CD4-positive, alpha-beta T cell (primary cell): ENCODE results near the gene GLUD2. TPM values are rescaled to one million over a fixed set of nuclear protein-coding genes. Genes with fewer than 3 reads are reported as not detected.
"Not testable (repeated sequence)": the region's sequence is repeated elsewhere in the genome, so short reads cannot be mapped to it uniquely, and the experiment has no call there.

Experiments used
- ATAC-seq: fragments of 200-7000 bp; cut with Tn5 transposase; one replicate; pipeline ENCODE4 v1.10.0; 2022; ENCODE audit warnings: mild to moderate bottlenecking; ENCODE audit not compliant: poor library complexity
- CTCF ChIA-PET: fragments of 350-600 bp; sonication (Branson Sonifier 250); formaldehyde crosslinking; loops from one replicate; lab custom pipeline; 2021; ENCODE audit warnings: antibody characterized with exemption, inconsistent platforms; lab: Charles Lee
- POLR2A ChIA-PET: fragments of 350-600 bp; sonication (Branson Sonifier 250); formaldehyde crosslinking; loops from one replicate; lab custom pipeline; 2021; ENCODE audit warnings: antibody characterized with exemption, inconsistent platforms; lab: Charles Lee
- DNase-seq, 14 experiments: peaks; one replicate each; pipeline ENCODE4 v3.0.0-alpha.2; 2013 to 2020; ENCODE audit warnings: mixed read lengths in 2 of 14
- H3K27ac ChIP-seq, 2 donors: one replicate each; pipeline versions ENCODE4 v1.5.1 to v1.7.0; 2013; ENCODE audit warnings: low read length in 2 of 2, low read depth in 1 of 2, mild to moderate bottlenecking in 1 of 2
- H3K27me3 ChIP-seq, 2 experiments: 1 replicate in 1 of 2; 2 replicates in 1 of 2; pipeline versions ENCODE4 v1.6.1 to v1.7.0; 2013; ENCODE audit warnings: low read length in 2 of 2, control low read depth in 1 of 2, mild to moderate bottlenecking in 1 of 2, moderate library complexity in 1 of 2; ENCODE audit not compliant: insufficient read depth in 2 of 2, control insufficient read depth in 1 of 2
- H3K36me3 ChIP-seq: one replicate; pipeline ENCODE4 v1.6.1; 2013; ENCODE audit warnings: low read length, control low read depth; ENCODE audit not compliant: insufficient read depth
- H3K4me1 ChIP-seq: one replicate; pipeline ENCODE4 v1.6.1; 2013; ENCODE audit warnings: low read length, control low read depth; ENCODE audit not compliant: insufficient read depth
- H3K4me3 ChIP-seq: one replicate; pipeline ENCODE4 v1.5.1; 2013; ENCODE audit warnings: mild to moderate bottlenecking, low read length, moderate library complexity
- H3K9me3 ChIP-seq, 2 experiments: 1 replicate in 1 of 2; 2 replicates in 1 of 2; pipeline versions ENCODE4 v1.6.1 to v1.7.0; 2013; ENCODE audit warnings: low read length in 2 of 2, mild to moderate bottlenecking in 2 of 2, control low read depth in 1 of 2, moderate library complexity in 1 of 2; ENCODE audit not compliant: control insufficient read depth in 1 of 2, insufficient read depth in 1 of 2
- H3K27ac Mint-ChIP-seq: one replicate; pipeline ENCODE4 v1.8.0; 2020; ENCODE audit warnings: mixed read lengths
- H3K27me3 Mint-ChIP-seq: one replicate; pipeline ENCODE4 v1.8.0; 2021; ENCODE audit warnings: mixed read lengths
- H3K36me3 Mint-ChIP-seq: one replicate; pipeline ENCODE4 v1.8.0; 2021; ENCODE audit warnings: low read depth, mixed read lengths
- H3K4me1 Mint-ChIP-seq: one replicate; pipeline ENCODE4 v1.8.0; 2021; ENCODE audit warnings: low read depth, mixed read lengths
- H3K4me3 Mint-ChIP-seq: one replicate; pipeline ENCODE4 v1.8.0; 2020; ENCODE audit warnings: mild to moderate bottlenecking, mixed read lengths
- H3K9me3 Mint-ChIP-seq: one replicate; pipeline ENCODE4 v1.8.0; 2020; ENCODE audit warnings: mixed read lengths
- CTCF ChIP-seq: fragments of 200-600 bp; IDR thresholded peaks from one replicate; pipeline ENCODE4 v1.8.0; 2022; ENCODE audit warnings: antibody characterized with exemption, mild to moderate bottlenecking
- intact Hi-C, 2 experiments: fragments of 100-400 bp; cut with DNase I in 1 of 2; cut with micrococcal nuclease in 1 of 2; formaldehyde crosslinking; loops; one replicate each; pipeline versions ENCODE4 v1.15.1 to v1.9.0; 2023 to 2025; cut with DNase I, micrococcal nuclease
- polyA plus RNA-seq, 2 donors: library from polyadenylated mRNA; unstranded; fragments of 120-200 nt; gene quantifications; one replicate each; pipeline ENCODE4 v1.2.1, GENCODE V29; 2013
- total RNA-seq, 174 experiments: library from RNA in 2 of 174; stranded (reverse) in 2 of 174; gene quantifications; one replicate each; pipeline ENCODE4 v1.2.3 and lab custom pipeline; 2021 to 2026

GLUD2 gene
- under 1 TPM in 1 of 2 experiments, not detected in 1; 0.31 TPM for total RNA-seq
- 0.21 TPM for polyA plus RNA-seq (2013, experiment 1 of 2)
- 0.86 TPM for polyA plus RNA-seq (2013, experiment 2 of 2)
- 0.34 to 6.2 (median 1.4) reads per million in 172 experiments for total RNA-seq (lab: John Stamatoyannopoulos, UW)

GRCh38 chrX:121047441-121048419 is at the start of gene GLUD2:
Gene GLUD2 (plus strand): TSS chrX:121047610. CDS start chrX:121047685, 75 bp downstream.
- peak; percentile 32 for ATAC-seq
- POLR2A ChIA-PET, H3K36me3 Mint-ChIP-seq: not testable (repeated sequence)

GRCh38 chrX:120999413-120999812 is 48.0 kb upstream of the GLUD2 start:
- POLR2A ChIA-PET, result no interaction called here
- H3K4me3 Mint-ChIP-seq, result no peak overlapping the region
- no peak overlapping the region for H3K27ac ChIP-seq
- no peaks in the 10 kb centered on the region for H3K9me3 Mint-ChIP-seq
- no peak overlapping the region for H3K27ac Mint-ChIP-seq
- H3K36me3 ChIP-seq, result no peaks in the 10 kb centered on the region
- CTCF ChIA-PET, result no interaction called here
- H3K36me3 Mint-ChIP-seq, result no peaks in the 10 kb centered on the region
- no peaks in the 10 kb centered on the region for H3K27me3 ChIP-seq
- TF ChIP-seq CTCF, result no peak
- H3K9me3 ChIP-seq, result no peaks in the 10 kb centered on the region
- intact Hi-C loops, result no loop called here
- H3K27me3 Mint-ChIP-seq, result no peaks in the 10 kb centered on the region
- no peaks in the 10 kb centered on the region for H3K4me1 Mint-ChIP-seq
- no peak overlapping the region for H3K4me3 ChIP-seq
- no peaks in the 10 kb centered on the region for H3K4me1 ChIP-seq
- ATAC-seq (no peak), DNase-seq (no peak)

More at GRCh38 chrX:121047441-121048419, at the start of gene GLUD2:
- DNase-seq, result peak in 1 of 14 experiments; percentile 7
- H3K27ac ChIP-seq, CTCF ChIA-PET, H3K4me3 Mint-ChIP-seq, H3K4me1 Mint-ChIP-seq, H3K4me1 ChIP-seq, H3K9me3 Mint-ChIP-seq, H3K27ac Mint-ChIP-seq, intact Hi-C loops, H3K9me3 ChIP-seq, H3K4me3 ChIP-seq, H3K27me3 ChIP-seq, H3K36me3 ChIP-seq: not testable (repeated sequence)
- H3K27me3 Mint-ChIP-seq, result peaks cover 22% of the 10 kb centered on the region

GRCh38 chrX:121000589-121000988 is 46.8 kb upstream of the GLUD2 start:
- H3K27me3 ChIP-seq, result no peaks in the 10 kb centered on the region
- CTCF ChIA-PET, result no interaction called here
- ATAC-seq, result no peak

More at GRCh38 chrX:121000589-121000988, 46.8 kb upstream of the GLUD2 start:
- no peak for DNase-seq
- Mint-ChIP-seq H3K9me3 (no peaks in the 10 kb centered on the region), H3K4me3 (no peak overlapping the region), H3K27ac (no peak overlapping the region), H3K27me3 (no peaks in the 10 kb centered on the region), H3K4me1 (no peaks in the 10 kb centered on the region), H3K36me3 (no peaks in the 10 kb centered on the region)
- POLR2A ChIA-PET, result no interaction called here
- H3K36me3 ChIP-seq, result no peaks in the 10 kb centered on the region
- H3K4me3 ChIP-seq, result no peak overlapping the region
- H3K27ac ChIP-seq, result no peak overlapping the region
- no peaks in the 10 kb centered on the region for H3K4me1 ChIP-seq
- no peaks in the 10 kb centered on the region for H3K9me3 ChIP-seq
- no peak for TF ChIP-seq CTCF
- intact Hi-C loops, result no loop called here
